Measurements from ENCODE around the gene VPS13D. TPM values are rescaled to one million over a fixed set of nuclear protein-coding genes. Genes with fewer than 3 reads are reported as not detected.

VPS13D gene
- total and polyA plus RNA-seq, 2 of the 4 experiments (the other 2 are of a cell fraction) = 9.0 to 16.3 TPM

- Histone ChIP-seq H3K23ac (ENCODE audit: low read depth, low read length) (no peak overlapping the region), H3K9me1 (ENCODE audit: insufficient read depth, low read length) (peaks cover 11% of the 10 kb centered on the region), H2BK20ac (ENCODE audit: low read depth, low read length) (no peak overlapping the region), H3K4ac (ENCODE audit: low read depth, low read length) (no peak overlapping the region), H4K91ac (ENCODE audit: insufficient read depth, low read depth, low read length) (no peak overlapping the region), H3K27me3 (ENCODE audit: control insufficient read depth, insufficient read depth, low read length) (no peaks in the 10 kb centered on the region), H3K14ac (replicated peaks; ENCODE audit: low read depth, low read length) (no peak overlapping the region), H3K4me3 (ENCODE audit: insufficient read depth, low read depth, low read length) (no peak overlapping the region), H3K79me1 (ENCODE audit: low read depth in 1 of 2, low read length in 2 of 2) (no peaks in the 10 kb centered on the region), H2AK5ac (ENCODE audit: low read depth, low read length) (no peak overlapping the region), H4K5ac (ENCODE audit: low read depth, low read length) (no peak overlapping the region), H2BK5ac (ENCODE audit: low read depth, low read length, poor library complexity, severe bottlenecking) (no peak overlapping the region), H2AK9ac (replicated peaks; ENCODE audit: low read depth, low read length, poor library complexity) (no peak overlapping the region), H3K36me3 (ENCODE audit: control insufficient read depth, insufficient read depth, low read length) (peaks cover 8% of the 10 kb centered on the region), H3K9ac (ENCODE audit: low read depth, low read length) (no peak overlapping the region), H2AFZ (replicated peaks; ENCODE audit: low read length, poor library complexity) (no peak overlapping the region), H2BK15ac (ENCODE audit: low read depth, low read length) (no peak overlapping the region), H4K20me1 (ENCODE audit: insufficient read depth, low read length) (no peaks in the 10 kb centered on the region), H3K4me2 (ENCODE audit: low read depth, low read length) (no peak overlapping the region), H3K56ac (ENCODE audit: extremely low read depth, insufficient read depth, low read length) (no peak overlapping the region), H4K8ac (ENCODE audit: low read depth in 2 of 2, low read length in 2 of 2) (no peak overlapping the region), H3K27ac (ENCODE audit: insufficient read depth, low read length) (no peak overlapping the region), H3K9me3 (ENCODE audit: control insufficient read depth, insufficient read depth, low read length) (no peaks in the 10 kb centered on the region), H2BK120ac (ENCODE audit: low read depth, low read length) (no peak overlapping the region), H3K18ac (ENCODE audit: low read depth, low read length) (no peak overlapping the region), H3K4me1 (ENCODE audit: control insufficient read depth, insufficient read depth, low read length) (no peaks in the 10 kb centered on the region; the same call in none of the 2 replicates)
- DNase-seq (no peak), ATAC-seq (ENCODE audit: low read depth) (no peak)
- BruUV-seq (replicated peaks) = no TSS peak
- intact Hi-C loops (cut with micrococcal nuclease) (no loop called here), in situ Hi-C loops (cut with MboI; ENCODE audit: low sequenced_read_pairs) (loop anchor here (25.0 kb wide), 1 partner anchor 196 kb away; the partner anchor contains the start of gene DHRS3), dilution Hi-C loops (cut with HindIII; ENCODE audit: low sequenced_read_pairs, unreplicated experiment) (no loop called here)
- ChIA-PET CTCF (interaction anchor here (0.6 to 0.7 kb wide), 2 partner anchors 58 to 184 kb away, joined by 3 to 4 read pairs; no protein-coding TSS in a partner anchor), POLR2A (ENCODE audit: unreplicated experiment) (no interaction called here)
- 100% methylated on average over 2 of the region's 6 CpGs; no CpG with 5 or more reads in 1 of the 2 experiments for WGBS, 2 experiments (ENCODE audit: extremely low coverage in 2 of 2, insufficient read length in 1 of 2)
- no peak for TF ChIP-seq ELK1 (IDR thresholded peaks at IDR 0.05; ENCODE audit: borderline replicate concordance, low read depth, low read length)
- TF ChIP-seq RFX5 (IDR thresholded peaks at IDR 0.05; ENCODE audit: low read depth, low read length) = no peak
- TF ChIP-seq MAZ (IDR thresholded peaks at IDR 0.05; ENCODE audit: borderline replicate concordance, low read depth, low read length) = no peak
- no peak for TF ChIP-seq MXI1 (IDR thresholded peaks at IDR 0.05; ENCODE audit: borderline replicate concordance, low read depth, low read length)
- TF ChIP-seq CEBPB (IDR thresholded peaks at IDR 0.05; ENCODE audit: low read depth, low read length) = no peak
- no peak for TF ChIP-seq RAD21 (IDR thresholded peaks at IDR 0.05; ENCODE audit: low read length)
- TF ChIP-seq NFE2L2 (IDR thresholded peaks at IDR 0.05; ENCODE audit: low read depth, low read length) = no peak
Measured at GRCh38 chr1:12416744-12417143, 186.9 kb downstream of the VPS13D start.
